Neural cell (in vitro differentiated cells): Measurements from ENCODE around the gene CCDC9. TPM values are rescaled to one million over a fixed set of nuclear protein-coding genes. Genes with fewer than 3 reads are reported as not detected.

Experiments used
- H2AFZ ChIP-seq: fragments of 200-600, 300-800 bp; sonication (generic), shearing (Covaris generic); 2 replicates; pipeline ENCODE4 v1.6.0; 2014; ENCODE audit warnings: low read depth, mild to moderate bottlenecking, antibody characterized with exemption, low read length, moderate library complexity
- H3F3A ChIP-seq: fragments of 200-600 bp; shearing (Covaris generic); 2 replicates; pipeline ENCODE4 v1.6.1; 2016; ENCODE audit warnings: mild to moderate bottlenecking, moderate library complexity, mixed read lengths, antibody characterized with exemption, low read length; ENCODE audit not compliant: insufficient read depth, poor library complexity, severe bottlenecking
- H3K27ac ChIP-seq: fragments of 200-600, 300-800 bp; sonication (generic), shearing (Covaris generic); 2 replicates; pipeline ENCODE4 v1.5.1; 2014; ENCODE audit warnings: mild to moderate bottlenecking, low read length, moderate library complexity
- H3K27me3 ChIP-seq: fragments of 300-800, 200-600 bp; sonication (generic), shearing (Covaris generic); 2 replicates; pipeline ENCODE4 v1.6.0; 2014; ENCODE audit warnings: mild to moderate bottlenecking, low read depth, low read length, moderate library complexity; ENCODE audit not compliant: insufficient read depth
- H3K36me3 ChIP-seq: fragments of 300-800, 200-600 bp; sonication (generic), shearing (Covaris generic); 2 replicates; pipeline ENCODE4 v1.5.1; 2014; ENCODE audit warnings: mild to moderate bottlenecking, antibody characterized with exemption, low read length, moderate library complexity; ENCODE audit not compliant: insufficient read depth
- H3K4me2 ChIP-seq: fragments of 300-800, 200-600 bp; sonication (generic), shearing (Covaris generic); 2 replicates; pipeline ENCODE4 v1.6.0; 2014; ENCODE audit warnings: mild to moderate bottlenecking, low read length
- H3K4me3 ChIP-seq: fragments of 300-800, 200-600 bp; sonication (generic), shearing (Covaris generic); 2 replicates; pipeline ENCODE4 v1.5.1; 2014; ENCODE audit warnings: mild to moderate bottlenecking, low read length, moderate library complexity
- H3K79me2 ChIP-seq: fragments of 200-600 bp; shearing (Covaris generic); replicated peaks from 2 replicates; pipeline ENCODE4 v1.6.0; 2014; ENCODE audit warnings: mild to moderate bottlenecking, low read length, moderate library complexity; ENCODE audit not compliant: insufficient read depth
- H3K9ac ChIP-seq: fragments of 300-800, 200-600 bp; sonication (generic), shearing (Covaris generic); 2 replicates; pipeline ENCODE4 v1.6.1; 2016; ENCODE audit warnings: mild to moderate bottlenecking, low read length, mixed read lengths
- H3K9me2 ChIP-seq: fragments of 200-600 bp; shearing (Covaris generic); 2 replicates; pipeline ENCODE4 v1.6.1; 2016; ENCODE audit warnings: mild to moderate bottlenecking, low read length, mixed read lengths; ENCODE audit not compliant: insufficient read depth
- H3K9me3 ChIP-seq: fragments of 200-600, 300-800 bp; sonication (generic), shearing (Covaris generic); 2 replicates; pipeline ENCODE4 v1.6.1; 2016; ENCODE audit warnings: mild to moderate bottlenecking, mixed run types, low read length, moderate library complexity, mixed read lengths
- H4K20me1 ChIP-seq: fragments of 200-600 bp; shearing (Covaris generic); 2 replicates; pipeline ENCODE4 v1.6.1; 2016; ENCODE audit warnings: mild to moderate bottlenecking, mixed run types; ENCODE audit not compliant: insufficient read depth
- CTCF ChIP-seq: fragments of 450-650 bp; IDR thresholded peaks from 2 replicates; pipeline ENCODE4 v1.5.1; 2014; ENCODE audit warnings: antibody characterized with exemption, mild to moderate bottlenecking, moderate library complexity; ENCODE audit not compliant: poor library complexity, severe bottlenecking
- EP300 ChIP-seq: fragments of 450-650 bp; conservative IDR thresholded peaks from 2 replicates; pipeline ENCODE4 v1.6.1; 2014; ENCODE audit warnings: antibody characterized with exemption, mild to moderate bottlenecking, moderate library complexity; ENCODE audit not compliant: poor library complexity, severe bottlenecking
- EZH2 ChIP-seq: fragments of 200-600, 300-800 bp; shearing (Covaris generic), sonication (generic); IDR thresholded peaks from 2 replicates; pipeline ENCODE4 v1.6.1; 2014; ENCODE audit warnings: antibody characterized with exemption, low read length, borderline replicate concordance, mild to moderate bottlenecking; ENCODE audit not compliant: insufficient read depth, poor library complexity, severe bottlenecking
- MXI1 ChIP-seq: fragments of 450-650 bp; conservative IDR thresholded peaks from 2 replicates; pipeline ENCODE4 v1.6.1; 2014; ENCODE audit warnings: antibody characterized with exemption, mild to moderate bottlenecking; ENCODE audit not compliant: poor library complexity, severe bottlenecking
- POLR2AphosphoS5 ChIP-seq: IDR thresholded peaks from 2 replicates; pipeline ENCODE4 v1.6.1; 2012
- RAD21 ChIP-seq: fragments of 450-650 bp; conservative IDR thresholded peaks from 2 replicates; pipeline ENCODE4 v1.6.1; 2014; ENCODE audit warnings: antibody characterized with exemption, mild to moderate bottlenecking, moderate library complexity
- REST ChIP-seq: IDR thresholded peaks from 2 replicates; pipeline ENCODE4 v1.6.1; 2012; ENCODE audit warnings: borderline replicate concordance
- SMC3 ChIP-seq: fragments of 450-650 bp; conservative IDR thresholded peaks from 2 replicates; pipeline ENCODE4 v1.6.1; 2014; ENCODE audit warnings: antibody characterized with exemption, mild to moderate bottlenecking, moderate library complexity; ENCODE audit not compliant: poor library complexity
- TAF1 ChIP-seq: IDR thresholded peaks from 2 replicates; pipeline ENCODE4 v1.6.1; 2012; ENCODE audit warnings: low read depth
- polyA plus RNA-seq: library from polyadenylated mRNA; depleted of rRNA; stranded (reverse); fragments of >200 nt; gene quantifications from 2 replicates; pipeline ENCODE4 v1.2.3, GENCODE V29; 2014

The CCDC9 gene
- polyA plus RNA-seq, 1 donor from 2014 or later, result 2.1 TPM

GRCh38 chr19:47215581-47215980 is 40.7 kb upstream of the CCDC9 start:
- Histone ChIP-seq H3K4me3 (no peak overlapping the region), H3K27ac (no peak overlapping the region), H3K27me3 (no peaks in the 10 kb centered on the region), H3K36me3 (no peaks in the 10 kb centered on the region), H3K4me2 (no peak overlapping the region), H4K20me1 (no peaks in the 10 kb centered on the region), H3K79me2 (no peaks in the 10 kb centered on the region), H2AFZ (no peak overlapping the region), H3F3A (no peaks in the 10 kb centered on the region), H3K9me2 (no peaks in the 10 kb centered on the region), H3K9me3 (no peaks in the 10 kb centered on the region), H3K9ac (no peak overlapping the region)
- TF ChIP-seq CTCF (no peak), RAD21 (no peak), SMC3 (no peak), TAF1 (no peak), MXI1 (no peak), EP300 (no peak), POLR2AphosphoS5 (no peak), EZH2 (no peak), REST (no peak)

GRCh38 chr19:47221080-47221841 is 35.1 kb upstream of the CCDC9 start:
- Histone ChIP-seq H3K4me2 (no peak overlapping the region), H3F3A (no peaks in the 10 kb centered on the region), H3K9me3 (no peaks in the 10 kb centered on the region), H3K79me2 (no peaks in the 10 kb centered on the region), H3K4me3 (no peak overlapping the region), H4K20me1 (no peaks in the 10 kb centered on the region), H3K27ac (no peak overlapping the region), H3K27me3 (no peaks in the 10 kb centered on the region), H3K9me2 (no peaks in the 10 kb centered on the region), H3K9ac (no peak overlapping the region), H3K36me3 (no peaks in the 10 kb centered on the region), H2AFZ (no peak overlapping the region)
- TF ChIP-seq TAF1, result no peak
- no peak for TF ChIP-seq POLR2AphosphoS5
- TF ChIP-seq SMC3, result no peak
- no peak for TF ChIP-seq EZH2
- TF ChIP-seq REST, result no peak
- TF ChIP-seq CTCF, result no peak
- TF ChIP-seq RAD21, result no peak
